Mesenchymal stem cell (in vitro differentiated cells and primary cell): ENCODE measurements around the gene DCX.

ENCODE experiments used
- DNase-seq: peaks from one replicate; pipeline ENCODE4 v3.0.0-alpha.2; 2013
- H2AFZ ChIP-seq: one replicate; pipeline ENCODE4 v1.6.1; 2013; ENCODE audit warnings: low read depth, mild to moderate bottlenecking, control low read depth, inconsistent platforms, low read length, moderate library complexity
- H2AK5ac ChIP-seq: 2 replicates; pipeline ENCODE4 v1.6.1; 2013; ENCODE audit warnings: low read length, moderate library complexity, mild to moderate bottlenecking, inconsistent platforms; ENCODE audit not compliant: severe bottlenecking
- H2BK120ac ChIP-seq: one replicate; pipeline ENCODE4 v1.6.1; 2013; ENCODE audit warnings: low read depth, mild to moderate bottlenecking, inconsistent platforms, low read length, moderate library complexity
- H2BK12ac ChIP-seq, 2 experiments: one replicate each; pipeline ENCODE4 v1.6.1; 2013; ENCODE audit warnings: inconsistent platforms in 2 of 2, low read length in 2 of 2, mild to moderate bottlenecking in 2 of 2, moderate library complexity in 2 of 2, control low read depth in 1 of 2
- H2BK15ac ChIP-seq: one replicate; pipeline ENCODE4 v1.6.1; 2013; ENCODE audit warnings: mild to moderate bottlenecking, low read depth, inconsistent platforms; ENCODE audit not compliant: poor library complexity, severe bottlenecking
- H2BK5ac ChIP-seq: 2 replicates; pipeline ENCODE4 v1.6.1; 2013; ENCODE audit warnings: low read depth, mild to moderate bottlenecking, low read length, control low read depth, inconsistent platforms; ENCODE audit not compliant: poor library complexity, severe bottlenecking
- H3K14ac ChIP-seq, 2 experiments: one replicate each; pipeline ENCODE4 v1.6.1; 2013; ENCODE audit warnings: inconsistent platforms in 2 of 2, low read length in 2 of 2, control low read depth in 1 of 2, mild to moderate bottlenecking in 1 of 2, moderate library complexity in 1 of 2
- H3K18ac ChIP-seq, 2 experiments: one replicate each; pipeline ENCODE4 v1.6.1; 2013; ENCODE audit warnings: inconsistent platforms in 2 of 2, low read length in 2 of 2, control low read depth in 1 of 2, low read depth in 1 of 2, mild to moderate bottlenecking in 1 of 2
- H3K23ac ChIP-seq, 2 experiments: one replicate each; pipeline ENCODE4 v1.6.1; 2013; ENCODE audit warnings: inconsistent platforms in 2 of 2, low read length in 2 of 2, mild to moderate bottlenecking in 2 of 2, moderate library complexity in 2 of 2, control low read depth in 1 of 2
- H3K27ac ChIP-seq: 2 replicates; pipeline ENCODE4 v1.5.1; 2013; ENCODE audit warnings: mild to moderate bottlenecking, moderate library complexity, low read length, control low read depth, inconsistent platforms; ENCODE audit not compliant: poor library complexity, severe bottlenecking
- H3K27me3 ChIP-seq, 2 experiments: 2 replicates each; pipeline versions ENCODE4 v1.6.1 to v1.7.0; 2013; ENCODE audit warnings: low read length in 2 of 2, mild to moderate bottlenecking in 2 of 2, moderate library complexity in 2 of 2, control low read depth in 1 of 2, inconsistent platforms in 1 of 2; ENCODE audit not compliant: control insufficient read depth in 1 of 2, insufficient read depth in 1 of 2
- H3K36me3 ChIP-seq, 2 experiments: 2 replicates each; pipeline versions ENCODE4 v1.6.1 to v1.7.0; 2013; ENCODE audit warnings: low read length in 2 of 2, control low read depth in 1 of 2, inconsistent platforms in 1 of 2, low read depth in 1 of 2, mild to moderate bottlenecking in 1 of 2; ENCODE audit not compliant: insufficient read depth in 2 of 2, control insufficient read depth in 1 of 2
- H3K4ac ChIP-seq, 2 experiments: one replicate each; pipeline ENCODE4 v1.6.1; 2013; ENCODE audit warnings: inconsistent platforms in 2 of 2, low read length in 2 of 2, mild to moderate bottlenecking in 2 of 2, moderate library complexity in 2 of 2, control low read depth in 1 of 2, low read depth in 1 of 2
- H3K4me1 ChIP-seq: 2 replicates; pipeline ENCODE4 v1.6.1; 2013; ENCODE audit warnings: low read depth, low read length, control low read depth; ENCODE audit not compliant: control insufficient read depth, insufficient read depth
- H3K4me2 ChIP-seq: 2 replicates; pipeline ENCODE4 v1.6.1; 2013; ENCODE audit warnings: low read length, mild to moderate bottlenecking, inconsistent platforms; ENCODE audit not compliant: poor library complexity, severe bottlenecking
- H3K4me3 ChIP-seq, 2 experiments: 2 replicates each; pipeline versions ENCODE4 v1.5.1 to v1.7.0; 2013; ENCODE audit warnings: low read length in 2 of 2, mild to moderate bottlenecking in 2 of 2, control low read depth in 1 of 2, low read depth in 1 of 2; ENCODE audit not compliant: insufficient read depth in 1 of 2
- H3K79me1 ChIP-seq: replicated peaks from 2 replicates; pipeline ENCODE4 v1.6.1; 2013; ENCODE audit warnings: mild to moderate bottlenecking, control low read depth, low read length, inconsistent platforms; ENCODE audit not compliant: poor library complexity, severe bottlenecking
- H3K9ac ChIP-seq: 2 replicates; pipeline ENCODE4 v1.7.0; 2013; ENCODE audit warnings: mild to moderate bottlenecking, low read length, moderate library complexity
- H3K9me3 ChIP-seq: 2 replicates; pipeline ENCODE4 v1.7.0; 2013; ENCODE audit warnings: mild to moderate bottlenecking, low read length; ENCODE audit not compliant: control insufficient read depth
- H4K8ac ChIP-seq: one replicate; pipeline ENCODE4 v1.6.1; 2013; ENCODE audit warnings: inconsistent platforms, mild to moderate bottlenecking, low read length, moderate library complexity
- H4K91ac ChIP-seq: one replicate; pipeline ENCODE4 v1.6.1; 2013; ENCODE audit warnings: mild to moderate bottlenecking, low read length, inconsistent platforms
- WGBS: methylation state at CpG from one replicate; pipeline ENCODE4 v1.1.7; 2013; ENCODE audit warnings: mixed read lengths; 5-methylcytosine and 5-hydroxymethylcytosine counted together

The DCX gene

DNA sequence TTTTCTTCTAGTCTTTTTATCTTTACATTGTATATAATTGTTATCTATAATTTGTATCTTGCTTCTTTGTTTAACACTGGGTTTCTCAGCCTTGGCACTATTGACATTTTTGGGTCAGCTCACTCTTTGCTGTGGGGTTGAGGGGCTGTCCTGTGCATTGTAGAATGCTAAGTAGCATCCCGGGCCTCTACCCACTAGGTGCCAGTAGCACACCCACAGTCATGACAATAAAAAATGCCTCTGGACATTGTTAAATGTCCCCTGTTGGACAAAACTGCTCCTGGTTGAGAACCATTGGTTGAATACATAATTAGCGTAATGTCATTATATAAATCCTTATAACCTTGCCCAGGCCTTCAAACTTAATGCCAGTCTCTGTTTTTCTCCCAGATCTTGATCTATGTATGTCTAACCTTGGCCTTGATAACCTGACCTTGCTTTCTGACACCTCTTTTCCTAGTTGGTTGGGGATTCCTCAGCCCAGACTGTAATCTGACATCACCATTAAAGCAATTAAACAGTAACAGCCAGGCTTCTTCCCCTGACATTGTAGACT, 46.1 kb downstream of the DCX start:
- no peak for DNase-seq
- H2BK15ac ChIP-seq, result no peak overlapping the region

DNA sequence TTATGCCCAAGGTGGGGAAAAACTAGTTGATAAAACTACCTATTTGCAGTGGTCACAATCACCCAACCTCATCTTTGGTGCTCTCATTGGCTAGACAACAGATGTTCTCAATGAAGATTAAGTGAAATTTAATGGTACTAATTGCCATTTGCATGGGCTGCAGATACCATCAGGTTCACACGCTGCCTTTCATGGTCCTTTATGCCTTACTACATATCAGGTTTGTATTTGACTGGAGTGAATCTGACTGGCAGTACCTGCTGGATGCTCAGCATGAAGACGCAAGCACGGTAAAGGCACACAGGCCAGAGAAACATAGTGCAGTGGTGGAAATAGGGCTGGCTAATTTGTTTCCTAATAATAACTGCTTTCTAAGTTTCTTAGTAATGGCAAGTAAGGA, 48.3 kb downstream of the DCX start:
- Histone ChIP-seq H3K4me2 (no peak overlapping the region), H3K9me3 (no peaks in the 10 kb centered on the region), H3K4ac (no peak overlapping the region), H3K9ac (no peak overlapping the region), H2BK15ac (no peak overlapping the region), H3K4me1 (no peaks in the 10 kb centered on the region), H2BK120ac (no peak overlapping the region), H3K18ac (no peak overlapping the region), H3K79me1 (no peaks in the 10 kb centered on the region), H3K23ac (no peak overlapping the region), H3K14ac (no peak overlapping the region), H2BK12ac (no peak overlapping the region), H4K8ac (no peak overlapping the region), H2AK5ac (no peak overlapping the region), H4K91ac (no peak overlapping the region), H3K27me3 (peaks cover 0 to 35% of the 10 kb centered on the region in 2 experiments), H2BK5ac (no peak overlapping the region), H3K27ac (no peak overlapping the region), H2AFZ (no peak overlapping the region), H3K36me3 (no peaks in the 10 kb centered on the region), H3K4me3 (no peak overlapping the region)
- DNase-seq, result no peak
- WGBS, result 80% methylated on average over 1 of the region's 3 CpGs

More for the DNA sequence above, 46.1 kb downstream of the DCX start:
- H3K4me3 ChIP-seq, result no peak overlapping the region
- H3K27ac ChIP-seq, result no peak overlapping the region
- no peaks in the 10 kb centered on the region for H3K79me1 ChIP-seq
- H3K9me3 ChIP-seq, result no peaks in the 10 kb centered on the region
- H3K9ac ChIP-seq, result no peak overlapping the region
- H3K14ac ChIP-seq, result no peak overlapping the region
- 100% methylated on average over 1 of the region's 2 CpGs for WGBS
- no peak overlapping the region for H3K18ac ChIP-seq
- no peak overlapping the region for H4K8ac ChIP-seq
- H2AFZ ChIP-seq, result no peak overlapping the region
- H3K4me2 ChIP-seq, result no peak overlapping the region
- H3K4ac ChIP-seq, result no peak overlapping the region
- no peak overlapping the region for H2BK5ac ChIP-seq
- H2AK5ac ChIP-seq, result no peak overlapping the region
- H4K91ac ChIP-seq, result no peak overlapping the region
- H3K27me3 ChIP-seq, result peaks cover 0 to 42% of the 10 kb centered on the region in 2 experiments
- no peaks in the 10 kb centered on the region for H3K36me3 ChIP-seq
- H2BK120ac ChIP-seq, result no peak overlapping the region
- no peak overlapping the region for H3K23ac ChIP-seq
- H3K4me1 ChIP-seq, result no peaks in the 10 kb centered on the region
- no peak overlapping the region for H2BK12ac ChIP-seq

DNA sequence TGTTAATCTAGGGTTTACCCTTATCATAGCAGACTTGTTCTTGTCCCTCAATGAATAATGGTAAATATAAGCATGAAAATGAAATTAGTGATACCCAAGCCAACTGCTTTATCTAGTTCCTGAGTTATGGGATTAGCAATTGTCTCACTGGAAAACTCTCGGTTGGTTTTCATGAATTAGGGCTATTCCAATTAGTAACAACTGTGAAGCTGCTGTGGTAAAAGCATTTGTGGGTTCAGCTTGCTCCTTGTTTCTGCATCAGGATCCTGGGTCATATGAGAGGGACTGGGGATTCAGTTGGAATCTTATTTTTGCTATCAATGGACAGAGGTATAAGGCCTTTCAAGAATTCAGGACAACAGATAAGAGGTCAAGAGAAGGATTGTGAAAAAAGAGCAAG, 50.2 kb downstream of the DCX start:
- no peak overlapping the region for H2BK15ac ChIP-seq
- H3K9me3 ChIP-seq, result peaks cover 1% of the 10 kb centered on the region
- no peak overlapping the region for H3K4me3 ChIP-seq
- no peaks in the 10 kb centered on the region for H3K79me1 ChIP-seq
- H2BK5ac ChIP-seq, result no peak overlapping the region
- H4K91ac ChIP-seq, result no peak overlapping the region
- no peak overlapping the region for H3K14ac ChIP-seq
- no peak for DNase-seq
- no peak overlapping the region for H2BK120ac ChIP-seq
- no peak overlapping the region for H2AFZ ChIP-seq
- H3K27ac ChIP-seq, result no peak overlapping the region
- H2BK12ac ChIP-seq, result no peak overlapping the region
- no peaks in the 10 kb centered on the region for H3K4me1 ChIP-seq
- H3K36me3 ChIP-seq, result no peaks in the 10 kb centered on the region
- H3K4ac ChIP-seq, result no peak overlapping the region
- H3K27me3 ChIP-seq, result peaks cover 0 to 29% of the 10 kb centered on the region in 2 experiments
- H3K23ac ChIP-seq, result no peak overlapping the region
- no peak overlapping the region for H3K4me2 ChIP-seq
- no peak overlapping the region for H3K9ac ChIP-seq
- H4K8ac ChIP-seq, result no peak overlapping the region
- H3K18ac ChIP-seq, result no peak overlapping the region
- WGBS, result 68% methylated on average over 1 of the region's 1 CpG
- no peak overlapping the region for H2AK5ac ChIP-seq

DNA sequence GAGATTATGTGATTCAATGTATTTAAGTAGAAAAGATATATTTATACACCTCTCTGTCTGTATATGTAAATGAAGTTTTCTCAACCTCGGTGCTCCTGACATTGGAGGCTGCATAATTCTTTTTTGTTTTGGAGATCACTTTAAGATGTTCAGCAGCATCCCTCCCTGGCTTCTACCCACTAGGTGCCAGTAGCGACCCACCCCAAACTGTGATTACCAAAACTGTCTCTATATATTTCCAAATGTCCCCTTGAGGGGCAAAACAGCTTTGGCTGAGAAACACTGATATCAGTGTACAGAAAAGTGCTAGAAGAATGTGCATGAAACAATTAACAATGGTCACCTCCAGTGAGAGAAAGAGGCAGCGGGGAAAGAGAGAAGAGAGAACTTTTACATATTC, 51.2 kb downstream of the DCX start:
- no peak overlapping the region for H2BK120ac ChIP-seq
- no peak overlapping the region for H2BK15ac ChIP-seq
- no peak overlapping the region for H3K27ac ChIP-seq
- no peaks in the 10 kb centered on the region for H3K79me1 ChIP-seq
- H2BK12ac ChIP-seq, result no peak overlapping the region
- H4K91ac ChIP-seq, result no peak overlapping the region
- no peak for DNase-seq
- H3K4ac ChIP-seq, result no peak overlapping the region
- no CpG with 5 or more reads among the region's 3 CpGs for WGBS
- H2BK5ac ChIP-seq, result no peak overlapping the region
- no peaks in the 10 kb centered on the region for H3K4me1 ChIP-seq
- H3K9me3 ChIP-seq, result peaks cover 8% of the 10 kb centered on the region
- H3K36me3 ChIP-seq, result no peaks in the 10 kb centered on the region
- no peak overlapping the region for H4K8ac ChIP-seq
- H3K27me3 ChIP-seq, result peaks cover 0 to 29% of the 10 kb centered on the region in 2 experiments
- H2AFZ ChIP-seq, result no peak overlapping the region
- no peak overlapping the region for H3K9ac ChIP-seq
- H3K14ac ChIP-seq, result no peak overlapping the region
- no peak overlapping the region for H3K4me2 ChIP-seq
- no peak overlapping the region for H2AK5ac ChIP-seq
- no peak overlapping the region for H3K4me3 ChIP-seq
- no peak overlapping the region for H3K18ac ChIP-seq
- no peak overlapping the region for H3K23ac ChIP-seq
